ENCODE measurements around the gene C16orf89. TPM values are rescaled to one million over a fixed set of nuclear protein-coding genes. Genes with fewer than 3 reads are reported as not detected.

Gene C16orf89
- total and polyA plus RNA-seq, 10 of the 15 experiments (the other 5 are each of a cell fraction or from before 2014, with no cell fraction given): not detected

GRCh38 chr16:5020551-5020950 is 45.2 kb downstream of the C16orf89 start (continued):
- TF ChIP-seq, protein P1, sequence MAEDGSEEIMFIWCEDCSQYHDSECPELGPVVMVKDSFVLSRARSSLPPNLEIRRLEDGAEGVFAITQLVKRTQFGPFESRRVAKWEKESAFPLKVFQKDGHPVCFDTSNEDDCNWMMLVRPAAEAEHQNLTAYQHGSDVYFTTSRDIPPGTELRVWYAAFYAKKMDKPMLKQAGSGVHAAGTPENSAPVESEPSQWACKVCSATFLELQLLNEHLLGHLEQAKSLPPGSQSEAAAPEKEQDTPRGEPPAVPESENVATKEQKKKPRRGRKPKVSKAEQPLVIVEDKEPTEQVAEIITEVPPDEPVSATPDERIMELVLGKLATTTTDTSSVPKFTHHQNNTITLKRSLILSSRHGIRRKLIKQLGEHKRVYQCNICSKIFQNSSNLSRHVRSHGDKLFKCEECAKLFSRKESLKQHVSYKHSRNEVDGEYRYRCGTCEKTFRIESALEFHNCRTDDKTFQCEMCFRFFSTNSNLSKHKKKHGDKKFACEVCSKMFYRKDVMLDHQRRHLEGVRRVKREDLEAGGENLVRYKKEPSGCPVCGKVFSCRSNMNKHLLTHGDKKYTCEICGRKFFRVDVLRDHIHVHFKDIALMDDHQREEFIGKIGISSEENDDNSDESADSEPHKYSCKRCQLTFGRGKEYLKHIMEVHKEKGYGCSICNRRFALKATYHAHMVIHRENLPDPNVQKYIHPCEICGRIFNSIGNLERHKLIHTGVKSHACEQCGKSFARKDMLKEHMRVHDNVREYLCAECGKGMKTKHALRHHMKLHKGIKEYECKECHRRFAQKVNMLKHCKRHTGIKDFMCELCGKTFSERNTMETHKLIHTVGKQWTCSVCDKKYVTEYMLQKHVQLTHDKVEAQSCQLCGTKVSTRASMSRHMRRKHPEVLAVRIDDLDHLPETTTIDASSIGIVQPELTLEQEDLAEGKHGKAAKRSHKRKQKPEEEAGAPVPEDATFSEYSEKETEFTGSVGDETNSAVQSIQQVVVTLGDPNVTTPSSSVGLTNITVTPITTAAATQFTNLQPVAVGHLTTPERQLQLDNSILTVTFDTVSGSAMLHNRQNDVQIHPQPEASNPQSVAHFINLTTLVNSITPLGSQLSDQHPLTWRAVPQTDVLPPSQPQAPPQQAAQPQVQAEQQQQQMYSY (CRISPR knock-in tag; IDR thresholded peaks at IDR 0.05): no peak
- TF ChIP-seq GABPA (IDR thresholded peaks at IDR 0.05; ENCODE audit: low read depth) (no peak), EP300 (IDR thresholded peaks at IDR 0.05; ENCODE audit: borderline replicate concordance in 1 of 2, control insufficient read depth in 1 of 2, low read depth in 2 of 2, low read length in 2 of 2) (no peak), CBX5 (IDR thresholded peaks at IDR 0.05; ENCODE audit: low read depth) (no peak)

DNA sequence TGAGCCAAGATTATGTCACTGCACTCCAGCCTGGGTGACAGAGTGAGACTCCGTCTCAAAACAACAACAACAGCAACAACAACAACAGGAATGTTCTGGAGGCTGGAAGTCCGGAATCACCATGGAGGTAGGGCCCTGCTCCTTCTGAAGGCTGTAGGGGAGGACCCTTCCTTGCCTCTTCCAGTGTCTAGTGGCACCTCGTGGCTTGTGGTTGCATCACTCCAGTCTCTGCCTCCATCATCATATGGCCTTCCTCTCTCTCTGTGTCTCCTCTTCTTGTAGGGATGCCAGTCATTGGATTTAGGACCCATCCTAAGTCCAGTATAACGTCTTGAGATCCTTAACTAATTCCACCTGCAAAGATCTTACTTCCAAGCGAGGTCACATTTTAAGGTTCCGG is 46.0 kb downstream of the C16orf89 start:
- no peak overlapping the region for H3K4me3 ChIP-seq
- POLR2A ChIA-PET: no interaction called here
- CTCF ChIA-PET: no interaction called here
- H3K4me2 ChIP-seq (ENCODE audit: control insufficient read depth, insufficient read depth): no peak overlapping the region
- 24% methylated on average over 6 of the region's 6 CpGs for WGBS (ENCODE audit: insufficient coverage, insufficient replicate concordance, low lambda C conversion rate, missing lambda C conversion rate)
- H3K9me3 ChIP-seq (replicated peaks; ENCODE audit: control insufficient read depth, insufficient read depth, low read length): no peaks in the 10 kb centered on the region
- H3K4me1 ChIP-seq (ENCODE audit: control insufficient read depth, insufficient read depth, low read length): no peaks in the 10 kb centered on the region
- H4K20me1 ChIP-seq (ENCODE audit: control insufficient read depth, insufficient read depth): no peaks in the 10 kb centered on the region
- no TSS peak for BruUV-seq (replicated peaks)
- H3K27me3 ChIP-seq (replicated peaks in 1 of 2; ENCODE audit: control insufficient read depth in 2 of 2, insufficient read depth in 2 of 2, low read length in 1 of 2): no peaks in the 10 kb centered on the region
- TF ChIP-seq, protein P2, sequence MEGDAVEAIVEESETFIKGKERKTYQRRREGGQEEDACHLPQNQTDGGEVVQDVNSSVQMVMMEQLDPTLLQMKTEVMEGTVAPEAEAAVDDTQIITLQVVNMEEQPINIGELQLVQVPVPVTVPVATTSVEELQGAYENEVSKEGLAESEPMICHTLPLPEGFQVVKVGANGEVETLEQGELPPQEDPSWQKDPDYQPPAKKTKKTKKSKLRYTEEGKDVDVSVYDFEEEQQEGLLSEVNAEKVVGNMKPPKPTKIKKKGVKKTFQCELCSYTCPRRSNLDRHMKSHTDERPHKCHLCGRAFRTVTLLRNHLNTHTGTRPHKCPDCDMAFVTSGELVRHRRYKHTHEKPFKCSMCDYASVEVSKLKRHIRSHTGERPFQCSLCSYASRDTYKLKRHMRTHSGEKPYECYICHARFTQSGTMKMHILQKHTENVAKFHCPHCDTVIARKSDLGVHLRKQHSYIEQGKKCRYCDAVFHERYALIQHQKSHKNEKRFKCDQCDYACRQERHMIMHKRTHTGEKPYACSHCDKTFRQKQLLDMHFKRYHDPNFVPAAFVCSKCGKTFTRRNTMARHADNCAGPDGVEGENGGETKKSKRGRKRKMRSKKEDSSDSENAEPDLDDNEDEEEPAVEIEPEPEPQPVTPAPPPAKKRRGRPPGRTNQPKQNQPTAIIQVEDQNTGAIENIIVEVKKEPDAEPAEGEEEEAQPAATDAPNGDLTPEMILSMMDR (IDR thresholded peaks at IDR 0.05 in 2 of 3, conservative IDR thresholded peaks at IDR 0.05 in 1 of 3; ENCODE audit: control insufficient read depth in 2 of 3, extremely low read depth in 1 of 3, insufficient read depth in 1 of 3, low read depth in 3 of 3, low read length in 3 of 3): peak in 1 of 3 experiments; percentile 8; a peak in 1 of 6 replicates
- TF ChIP-seq, protein P3, sequence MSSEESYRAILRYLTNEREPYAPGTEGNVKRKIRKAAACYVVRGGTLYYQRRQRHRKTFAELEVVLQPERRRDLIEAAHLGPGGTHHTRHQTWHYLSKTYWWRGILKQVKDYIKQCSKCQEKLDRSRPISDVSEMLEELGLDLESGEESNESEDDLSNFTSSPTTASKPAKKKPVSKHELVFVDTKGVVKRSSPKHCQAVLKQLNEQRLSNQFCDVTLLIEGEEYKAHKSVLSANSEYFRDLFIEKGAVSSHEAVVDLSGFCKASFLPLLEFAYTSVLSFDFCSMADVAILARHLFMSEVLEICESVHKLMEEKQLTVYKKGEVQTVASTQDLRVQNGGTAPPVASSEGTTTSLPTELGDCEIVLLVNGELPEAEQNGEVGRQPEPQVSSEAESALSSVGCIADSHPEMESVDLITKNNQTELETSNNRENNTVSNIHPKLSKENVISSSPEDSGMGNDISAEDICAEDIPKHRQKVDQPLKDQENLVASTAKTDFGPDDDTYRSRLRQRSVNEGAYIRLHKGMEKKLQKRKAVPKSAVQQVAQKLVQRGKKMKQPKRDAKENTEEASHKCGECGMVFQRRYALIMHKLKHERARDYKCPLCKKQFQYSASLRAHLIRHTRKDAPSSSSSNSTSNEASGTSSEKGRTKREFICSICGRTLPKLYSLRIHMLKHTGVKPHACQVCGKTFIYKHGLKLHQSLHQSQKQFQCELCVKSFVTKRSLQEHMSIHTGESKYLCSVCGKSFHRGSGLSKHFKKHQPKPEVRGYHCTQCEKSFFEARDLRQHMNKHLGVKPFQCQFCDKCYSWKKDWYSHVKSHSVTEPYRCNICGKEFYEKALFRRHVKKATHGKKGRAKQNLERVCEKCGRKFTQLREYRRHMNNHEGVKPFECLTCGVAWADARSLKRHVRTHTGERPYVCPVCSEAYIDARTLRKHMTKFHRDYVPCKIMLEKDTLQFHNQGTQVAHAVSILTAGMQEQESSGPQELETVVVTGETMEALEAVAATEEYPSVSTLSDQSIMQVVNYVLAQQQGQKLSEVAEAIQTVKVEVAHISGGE (CRISPR knock-in tag; IDR thresholded peaks at IDR 0.05): no peak
- FAIRE-seq (no peak), ATAC-seq (no peak), DNase-seq (ENCODE audit: low read depth, low spot score) (no peak)
- H3K9ac ChIP-seq (ENCODE audit: control insufficient read depth, insufficient read depth, low read length): no peak overlapping the region
- H2AFZ ChIP-seq (ENCODE audit: control insufficient read depth, low read depth, low read length): no peak overlapping the region
- no peak overlapping the region for H3K27ac ChIP-seq (ENCODE audit: control insufficient read depth, insufficient read depth)
- no peaks in the 10 kb centered on the region for H3K36me3 ChIP-seq (ENCODE audit: control insufficient read depth in 2 of 2, insufficient read depth in 2 of 2, low read length in 1 of 2)
- in situ Hi-C loops (cut with MboI): no loop called here
- RAD21 ChIA-PET (ENCODE audit: unreplicated experiment): no interaction called here
- intact Hi-C loops (cut with micrococcal nuclease; ENCODE audit: unreplicated experiment): no loop called here
- H3K79me2 ChIP-seq (ENCODE audit: control insufficient read depth, insufficient read depth, low read length): no peaks in the 10 kb centered on the region
- SMC1A ChIA-PET (ENCODE audit: uncharacterized antibody, unreplicated experiment): no interaction called here

All from GM12878 (cell line).